Activated B cell treated with CpG ODN at 0.5 μM for 24 hours (primary cell): ENCODE measurements around the gene LRRC3C. TPM values are rescaled to one million over a fixed set of nuclear protein-coding genes. Genes with fewer than 3 reads are reported as not detected.

Experiments
- ATAC-seq: fragments of 200-7000 bp; cut with Tn5 transposase; one replicate; pipeline ENCODE4 v1.10.0; 2021; ENCODE audit warnings: low read depth, mild to moderate bottlenecking, moderate library complexity
- CTCF ChIA-PET: fragments of 350-600 bp; sonication (Branson Sonifier 250); formaldehyde crosslinking; loops from one replicate; lab custom pipeline; 2021; ENCODE audit warnings: antibody characterized with exemption; lab: Charles Lee
- POLR2A ChIA-PET: fragments of 350-600 bp; sonication (Branson Sonifier 250); formaldehyde crosslinking; loops from one replicate; lab custom pipeline; 2021; ENCODE audit warnings: antibody characterized with exemption; lab: Charles Lee
- DNase-seq: peaks from one replicate; pipeline ENCODE4 v3.0.0; 2022
- H3K27ac Mint-ChIP-seq: one replicate; pipeline ENCODE4 v1.8.0; 2020; ENCODE audit warnings: mixed read lengths
- H3K27me3 Mint-ChIP-seq: one replicate; pipeline ENCODE4 v1.8.0; 2021; ENCODE audit warnings: mixed read lengths
- H3K36me3 Mint-ChIP-seq: one replicate; pipeline ENCODE4 v1.8.0; 2021; ENCODE audit warnings: low read depth, mixed read lengths
- H3K4me1 Mint-ChIP-seq: one replicate; pipeline ENCODE4 v1.8.0; 2021; ENCODE audit warnings: mixed read lengths
- H3K4me3 Mint-ChIP-seq: one replicate; pipeline ENCODE4 v1.8.0; 2020; ENCODE audit warnings: mild to moderate bottlenecking, mixed read lengths
- H3K9me3 Mint-ChIP-seq: one replicate; pipeline ENCODE4 v1.8.0; 2020; ENCODE audit warnings: mixed read lengths
- CTCF ChIP-seq: fragments of 200-600 bp; IDR thresholded peaks from one replicate; pipeline ENCODE4 v1.8.0; 2022; ENCODE audit warnings: antibody characterized with exemption, mild to moderate bottlenecking
- intact Hi-C: fragments of 100-400 bp; cut with micrococcal nuclease; formaldehyde crosslinking; loops from one replicate; pipeline ENCODE4 v1.15.1; 2024
- total RNA-seq: library from RNA; stranded (reverse); gene quantifications from 2 replicates; pipeline ENCODE4 v1.2.3, GENCODE V29; 2022

LRRC3C gene
- total RNA-seq, 1 donor from 2014 or later = not detected

DNA sequence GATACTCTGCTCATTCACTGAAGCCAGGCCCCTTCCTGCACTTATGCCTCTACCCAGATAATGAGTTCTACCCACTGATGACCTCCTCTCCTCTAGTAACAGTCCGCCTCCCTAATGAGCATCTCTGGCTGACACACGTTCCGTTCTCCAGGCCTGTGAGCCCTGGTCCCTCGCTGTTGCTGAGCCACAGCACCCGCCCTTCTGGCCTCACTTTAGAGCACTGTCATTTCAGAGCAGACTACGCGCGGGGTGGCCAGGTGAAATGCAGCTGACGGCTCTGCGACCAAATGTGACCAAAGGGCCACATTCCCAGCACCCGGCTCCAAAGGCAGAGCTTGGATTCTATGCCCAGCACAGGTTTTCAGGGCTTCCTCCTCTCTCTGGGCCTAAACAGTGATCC lies 66.9 kb downstream of the LRRC3C start:
- no peaks in the 10 kb centered on the region for H3K4me1 Mint-ChIP-seq
- no peak for TF ChIP-seq CTCF
- H3K27ac Mint-ChIP-seq = no peak overlapping the region
- DNase-seq (no peak), ATAC-seq (no peak)
- intact Hi-C loops = no loop called here
- no peak overlapping the region for H3K4me3 Mint-ChIP-seq
- H3K27me3 Mint-ChIP-seq = no peaks in the 10 kb centered on the region
- H3K36me3 Mint-ChIP-seq = peaks cover 87% of the 10 kb centered on the region
- CTCF ChIA-PET = no interaction called here
- H3K9me3 Mint-ChIP-seq = no peaks in the 10 kb centered on the region
- POLR2A ChIA-PET = interaction anchor here (0.8 kb wide), 1 partner anchor 12 kb away, joined by 3 read pairs; no protein-coding TSS in a partner anchor

Other genes with a start within 250 kb of the LRRC3C start
- 19.0 and 24.0 TPM in 2 replicates for gene PGAP3, start 239.7 kb upstream of the LRRC3C start, total RNA-seq
- 4.4 and 7.1 TPM in 2 replicates for gene ERBB2, start 227.7 kb upstream of the LRRC3C start, total RNA-seq
- 42.2 and 45.7 TPM in 2 replicates for gene MIEN1, start 197.2 kb upstream of the LRRC3C start, total RNA-seq
- 0.44 TPM in 1 of 2 replicates, not detected in the other for gene GRB7, start 189.8 kb upstream of the LRRC3C start, total RNA-seq
- 208 and 220 TPM in 2 replicates for gene IKZF3, start 63.4 kb upstream of the LRRC3C start, total RNA-seq
- gene ZPBP2, start 59.5 kb upstream of the LRRC3C start, total RNA-seq = 1.2 and 1.6 TPM in 2 replicates
- gene GSDMB, start 9.1 kb upstream of the LRRC3C start, total RNA-seq = 10.3 and 11.7 TPM in 2 replicates
- 38.5 and 49.1 TPM in 2 replicates for gene ORMDL3, start 131 bp upstream of the LRRC3C start, total RNA-seq
- not detected in 2 replicates for gene GSDMA, start 35.3 kb downstream of the LRRC3C start, total RNA-seq
- 115 and 127 TPM in 2 replicates for gene PSMD3, start 53.1 kb downstream of the LRRC3C start, total RNA-seq
- not detected in 2 replicates for gene CSF3, start 87.7 kb downstream of the LRRC3C start, total RNA-seq
- gene MED24, start 126.7 kb downstream of the LRRC3C start, total RNA-seq = 110 and 127 TPM in 2 replicates
- 5.4 and 5.9 TPM in 2 replicates for gene THRA, start 135.2 kb downstream of the LRRC3C start, total RNA-seq
- gene NR1D1, start 172.9 kb downstream of the LRRC3C start, total RNA-seq = 5.5 and 6.1 TPM in 2 replicates
- 84.5 and 101 TPM in 2 replicates for gene MSL1, start 194.2 kb downstream of the LRRC3C start, total RNA-seq
- 110 and 119 TPM in 2 replicates for gene CASC3, start 212.8 kb downstream of the LRRC3C start, total RNA-seq
- 4.9 and 7.0 TPM in 2 replicates for gene RAPGEFL1, start 249.7 kb downstream of the LRRC3C start, total RNA-seq